CD4-positive, CD25-positive, alpha-beta regulatory T cell (primary cell): ENCODE measurements around the gene APEX1. TPM values are rescaled to one million over a fixed set of nuclear protein-coding genes. Genes with fewer than 3 reads are reported as not detected.

Experiments used
- ATAC-seq, 2 donors: fragments of 150-1000 bp; cut with Tn5 transposase; one replicate each; pipeline ENCODE4 v1.10.0; 2021; ENCODE audit warnings: low read depth in 2 of 2, moderate number of reproducible peaks in 2 of 2, moderate library complexity in 1 of 2
- DNase-seq, 3 donors: peaks; one replicate each; pipeline versions ENCODE4 v3.0.0 to v3.0.0-alpha.2; 2012 to 2022; ENCODE audit warnings: mixed read lengths in 1 of 3
- H3K27ac ChIP-seq: one replicate; pipeline ENCODE4 v1.7.0; 2013; ENCODE audit warnings: mild to moderate bottlenecking, low read length; ENCODE audit not compliant: insufficient read depth, poor library complexity, severe bottlenecking
- H3K27me3 ChIP-seq: one replicate; pipeline ENCODE4 v1.7.0; 2013; ENCODE audit warnings: low read length; ENCODE audit not compliant: control insufficient read depth, insufficient read depth
- H3K36me3 ChIP-seq: one replicate; pipeline ENCODE4 v1.7.0; 2013; ENCODE audit warnings: mild to moderate bottlenecking, low read length, moderate library complexity; ENCODE audit not compliant: control insufficient read depth, insufficient read depth
- H3K4me1 ChIP-seq: 2 replicates; pipeline ENCODE4 v1.7.0; 2013; ENCODE audit warnings: mild to moderate bottlenecking, low read length; ENCODE audit not compliant: insufficient read depth, control insufficient read depth, poor library complexity, severe bottlenecking
- H3K4me3 ChIP-seq: one replicate; pipeline ENCODE4 v1.7.0; 2013; ENCODE audit warnings: low read depth, mild to moderate bottlenecking, low read length, moderate library complexity
- H3K9me3 ChIP-seq, 2 experiments: 1 replicate in 1 of 2; 2 replicates in 1 of 2; pipeline ENCODE4 v1.7.0; 2013; ENCODE audit warnings: low read length in 2 of 2, mild to moderate bottlenecking in 1 of 2, moderate library complexity in 1 of 2; ENCODE audit not compliant: control insufficient read depth in 2 of 2
- H3K27ac Mint-ChIP-seq, 3 donors: one replicate each; pipeline ENCODE4 v1.8.0; 2020 to 2022; ENCODE audit warnings: mild to moderate bottlenecking in 3 of 3, mixed read lengths in 3 of 3, moderate library complexity in 2 of 3
- H3K27me3 Mint-ChIP-seq: one replicate; pipeline ENCODE4 v1.8.0; 2022; ENCODE audit warnings: mild to moderate bottlenecking, mixed read lengths
- H3K36me3 Mint-ChIP-seq: one replicate; pipeline ENCODE4 v1.8.0; 2020; ENCODE audit warnings: mixed read lengths
- H3K4me1 Mint-ChIP-seq, 4 donors: one replicate each; pipeline ENCODE4 v1.8.0; 2020 to 2022; ENCODE audit warnings: mixed read lengths in 4 of 4, mild to moderate bottlenecking in 1 of 4
- H3K4me3 Mint-ChIP-seq, 4 donors: one replicate each; pipeline ENCODE4 v1.8.0; 2020 to 2022; ENCODE audit warnings: mild to moderate bottlenecking in 4 of 4, mixed read lengths in 4 of 4, moderate library complexity in 3 of 4
- H3K9me3 Mint-ChIP-seq, 7 donors: one replicate each; pipeline ENCODE4 v1.8.0; 2020 to 2022; ENCODE audit warnings: mixed read lengths in 7 of 7, mild to moderate bottlenecking in 3 of 7, moderate library complexity in 2 of 7
- polyA plus RNA-seq, 4 donors: library from polyadenylated mRNA; unstranded; fragments of 300-500 nt; fragmentation: Illumina TruSeq; gene quantifications; one replicate each; pipeline ENCODE4 v1.2.3, GENCODE V29; 2021
- total RNA-seq: library from RNA; stranded (reverse); gene quantifications from one replicate; pipeline ENCODE4 v1.2.3, GENCODE V29; 2022

The APEX1 gene
- total and polyA plus RNA-seq, 5 donors from 2014 or later = 72.6 to 121 (median 89.8) TPM

GRCh38 chr14:20428010-20428365 is 27.0 kb upstream of the APEX1 start:
- Histone ChIP-seq H3K4me1 (peaks cover 15% of the 10 kb centered on the region), H3K27me3 (no peaks in the 10 kb centered on the region), H3K36me3 (no peaks in the 10 kb centered on the region), H3K27ac (no peak overlapping the region), H3K9me3 (no peaks in the 10 kb centered on the region), H3K4me3 (no peak overlapping the region)
- H3K27me3 Mint-ChIP-seq = no peaks in the 10 kb centered on the region
- peaks cover 0 to 24% (median 14%) of the 10 kb centered on the region in 4 donors for H3K4me1 Mint-ChIP-seq
- H3K27ac Mint-ChIP-seq = peak overlapping the region in 2 of 3 donors; percentile 55 to 75
- no peaks in the 10 kb centered on the region for H3K9me3 Mint-ChIP-seq
- no peak overlapping the region for H3K4me3 Mint-ChIP-seq
- no peaks in the 10 kb centered on the region for H3K36me3 Mint-ChIP-seq
- DNase-seq (no peak), ATAC-seq (no peak)

- H3K4me1 ChIP-seq = peaks cover 15% of the 10 kb centered on the region
- H3K9me3 Mint-ChIP-seq = no peaks in the 10 kb centered on the region
- no peaks in the 10 kb centered on the region for H3K27me3 ChIP-seq
- no peaks in the 10 kb centered on the region for H3K36me3 Mint-ChIP-seq
- H3K27ac Mint-ChIP-seq = peak overlapping the region in 2 of 3 donors; percentile 25 to 61
- H3K36me3 ChIP-seq = no peaks in the 10 kb centered on the region
- no peak overlapping the region for H3K4me3 ChIP-seq
- H3K9me3 ChIP-seq = no peaks in the 10 kb centered on the region
- ATAC-seq (no peak), DNase-seq (no peak)
- H3K27ac ChIP-seq = no peak overlapping the region
- H3K4me3 Mint-ChIP-seq = no peak overlapping the region
- H3K27me3 Mint-ChIP-seq = no peaks in the 10 kb centered on the region
- peaks cover 0 to 24% (median 14%) of the 10 kb centered on the region in 4 donors for H3K4me1 Mint-ChIP-seq
These were observed 26.2 kb upstream of the APEX1 start for GRCh38 chr14:20428802-20429201.

GRCh38 chr14:20429801-20430669 is 25.0 kb upstream of the APEX1 start:
- Histone ChIP-seq H3K4me1 (peaks cover 15% of the 10 kb centered on the region), H3K4me3 (no peak overlapping the region), H3K27me3 (no peaks in the 10 kb centered on the region), H3K9me3 (no peaks in the 10 kb centered on the region), H3K36me3 (no peaks in the 10 kb centered on the region), H3K27ac (no peak overlapping the region)
- H3K9me3 Mint-ChIP-seq = no peaks in the 10 kb centered on the region
- H3K4me1 Mint-ChIP-seq = peaks cover 0 to 24% (median 14%) of the 10 kb centered on the region in 4 donors
- H3K27ac Mint-ChIP-seq = peak overlapping the region in 1 of 3 donors; percentile 38
- ATAC-seq (peak in 1 of 2 donors; percentile 42), DNase-seq (peak in 1 of 3 donors; percentile 41)
- H3K27me3 Mint-ChIP-seq = no peaks in the 10 kb centered on the region
- peak overlapping the region in 1 of 4 donors; percentile 51 for H3K4me3 Mint-ChIP-seq
- H3K36me3 Mint-ChIP-seq = no peaks in the 10 kb centered on the region

GRCh38 chr14:20434701-20435581 is 20.1 kb upstream of the APEX1 start:
- Mint-ChIP-seq H3K4me3 (no peak overlapping the region), H3K9me3 (peaks cover 0 to 1% (median 0%) of the 10 kb centered on the region in 7 donors), H3K36me3 (no peaks in the 10 kb centered on the region), H3K4me1 (peaks cover 0 to 5% (median 2%) of the 10 kb centered on the region in 4 donors), H3K27ac (no peak overlapping the region), H3K27me3 (peaks cover 5% of the 10 kb centered on the region)
- Histone ChIP-seq H3K36me3 (no peaks in the 10 kb centered on the region), H3K4me1 (no peaks in the 10 kb centered on the region), H3K4me3 (no peak overlapping the region), H3K27ac (no peak overlapping the region), H3K9me3 (no peaks in the 10 kb centered on the region), H3K27me3 (no peaks in the 10 kb centered on the region)
- no peak for DNase-seq
- ATAC-seq = no peak

GRCh38 chr14:20435582-20436362 is 19.3 kb upstream of the APEX1 start, which contains the start of gene KLHL33:
TSS of gene KLHL33 (minus strand) at chr14:20436166. CDS start at chr14:20435811, 355 bp downstream.
- DNase-seq = no peak
- no peak for ATAC-seq
- Mint-ChIP-seq H3K27ac (peak within 1 kb of the TSS in 1 of 3 donors; percentile 38), H3K4me3 (peak within 1 kb of the TSS in 1 of 4 donors; percentile 9), H3K4me1 (peaks cover 2 to 13% (median 5%) of the 10 kb centered on the region in 4 donors), H3K9me3 (peaks cover 0 to 1% (median 0%) of the 10 kb centered on the region in 7 donors), H3K36me3 (no peaks in the 10 kb centered on the region), H3K27me3 (peaks cover 5% of the 10 kb centered on the region)
- no peaks in the 10 kb centered on the region for H3K27me3 ChIP-seq
- H3K4me3 ChIP-seq = no peak within 1 kb of the TSS
- H3K4me1 ChIP-seq = peaks cover 2% of the 10 kb centered on the region
- no peaks in the 10 kb centered on the region for H3K9me3 ChIP-seq
- no peaks in the 10 kb centered on the region for H3K36me3 ChIP-seq
- no peak within 1 kb of the TSS for H3K27ac ChIP-seq

- H3K27ac Mint-ChIP-seq = no peak overlapping the region
These were observed 18.7 kb upstream of the APEX1 start for GRCh38 chr14:20436363-20436755.

GRCh38 chr14:20438664-20439063 is 16.4 kb upstream of the APEX1 start:
- no peak overlapping the region for H3K4me3 Mint-ChIP-seq
- peaks cover 5% of the 10 kb centered on the region for H3K27me3 Mint-ChIP-seq
- Histone ChIP-seq H3K4me3 (no peak overlapping the region), H3K36me3 (no peaks in the 10 kb centered on the region), H3K27me3 (no peaks in the 10 kb centered on the region), H3K9me3 (no peaks in the 10 kb centered on the region), H3K4me1 (peaks cover 12% of the 10 kb centered on the region), H3K27ac (no peak overlapping the region)
- H3K9me3 Mint-ChIP-seq = peaks cover 0 to 1% (median 0%) of the 10 kb centered on the region in 7 donors
- H3K27ac Mint-ChIP-seq = no peak overlapping the region
- peaks cover 6% of the 10 kb centered on the region for H3K36me3 Mint-ChIP-seq
- DNase-seq = no peak
- H3K4me1 Mint-ChIP-seq = peaks cover 7 to 26% (median 13%) of the 10 kb centered on the region in 4 donors
- ATAC-seq = no peak

More at GRCh38 chr14:20436363-20436755, 18.7 kb upstream of the APEX1 start:
- no peaks in the 10 kb centered on the region for H3K36me3 ChIP-seq
- peaks cover 7 to 19% (median 10%) of the 10 kb centered on the region in 4 donors for H3K4me1 Mint-ChIP-seq
- H3K36me3 Mint-ChIP-seq = no peaks in the 10 kb centered on the region
- H3K27me3 Mint-ChIP-seq = peaks cover 5% of the 10 kb centered on the region
- H3K9me3 ChIP-seq = no peaks in the 10 kb centered on the region
- no peak overlapping the region for H3K27ac ChIP-seq
- peaks cover 8% of the 10 kb centered on the region for H3K4me1 ChIP-seq
- H3K4me3 Mint-ChIP-seq = peak overlapping the region in 1 of 4 donors; percentile 9
- H3K9me3 Mint-ChIP-seq = peaks cover 0 to 1% (median 0%) of the 10 kb centered on the region in 7 donors
- DNase-seq (no peak), ATAC-seq (no peak)
- H3K27me3 ChIP-seq = no peaks in the 10 kb centered on the region
- no peak overlapping the region for H3K4me3 ChIP-seq
